WI38 (cell line): Measurements from ENCODE around the gene TSKS.
"Not testable (repeated sequence)": the region's sequence is repeated elsewhere in the genome, so short reads cannot be mapped to it uniquely, and the experiment has no call there.

Source experiments
- H3K4me3 ChIP-seq: 2 replicates; pipeline ENCODE4 v1.5.1; 2011; ENCODE audit warnings: low read depth, mild to moderate bottlenecking, control low read depth, low read length
- CTCF ChIP-seq: IDR thresholded peaks from 2 replicates; pipeline ENCODE4 v1.5.1; 2012; ENCODE audit warnings: low read depth, mild to moderate bottlenecking, control low read depth, low read length

The TSKS gene

DNA sequence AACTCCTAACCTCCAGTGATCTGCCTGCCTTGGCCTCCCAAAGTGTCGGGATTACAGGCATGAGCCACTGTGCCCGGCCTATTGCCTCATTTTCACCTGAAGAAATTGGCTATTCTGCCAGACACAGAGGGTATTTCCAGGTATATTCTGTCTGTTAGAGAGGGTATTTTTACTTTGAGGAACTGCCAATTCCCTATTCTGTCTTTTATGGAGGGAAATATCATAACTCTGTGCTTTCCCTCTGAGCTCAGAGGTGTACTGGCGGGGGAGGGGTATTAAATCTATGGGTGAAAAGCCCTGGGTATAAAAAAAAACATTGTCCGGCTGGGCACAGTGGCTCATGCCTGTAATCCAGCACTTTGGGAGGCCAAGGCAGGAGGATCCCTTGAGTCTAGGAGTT, 24.8 kb downstream of the TSKS start:
- H3K4me3 ChIP-seq: no peak overlapping the region
- no peak for TF ChIP-seq CTCF

DNA sequence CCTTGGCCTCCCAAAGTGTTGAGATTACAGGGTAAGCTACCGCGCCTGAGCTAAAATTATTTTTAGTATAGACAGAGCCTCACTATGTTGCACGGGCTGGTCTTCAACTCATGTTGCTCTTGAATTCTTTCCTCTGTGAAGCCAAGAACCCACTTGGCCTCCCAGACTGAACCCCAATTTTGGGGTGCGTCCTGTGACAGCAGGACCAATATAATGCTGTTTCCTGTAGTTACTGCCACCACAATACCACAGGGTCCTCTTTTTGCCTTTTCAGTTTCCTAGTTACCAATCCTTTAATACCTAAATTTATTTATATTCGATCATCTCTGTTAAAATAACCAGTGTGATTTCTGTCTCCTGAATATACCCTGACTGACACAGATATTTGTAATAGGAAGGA, 32.9 kb downstream of the TSKS start:
- TF ChIP-seq CTCF: no peak
- H3K4me3 ChIP-seq: no peak overlapping the region

GRCh38 chr19:49727217-49728030, 35.7 kb downstream of the TSKS start:
- no peak for TF ChIP-seq CTCF
- H3K4me3 ChIP-seq: no peak overlapping the region

- not testable (repeated sequence) for H3K4me3 ChIP-seq
Observed at GRCh38 chr19:49719420-49719819, 43.7 kb downstream of the TSKS start.

DNA sequence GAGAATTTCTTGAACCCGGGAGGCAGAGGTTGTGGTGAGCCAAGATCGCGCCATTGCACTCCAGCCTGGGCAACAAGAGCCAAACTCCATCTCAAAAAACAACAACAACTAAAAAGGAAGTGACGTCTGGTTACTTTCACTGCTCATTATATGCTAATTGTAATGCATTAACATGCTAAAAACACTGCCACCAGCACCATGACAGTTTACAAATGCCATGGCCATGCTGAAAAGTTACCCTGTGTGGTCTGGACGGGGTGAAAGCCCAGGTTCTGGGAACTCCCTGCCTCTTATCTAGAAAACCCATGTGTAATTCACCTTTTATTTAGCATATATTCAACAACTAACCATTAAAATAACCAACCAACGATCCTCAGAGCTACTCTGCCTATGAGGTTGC, 44.1 kb downstream of the TSKS start:
- TF ChIP-seq CTCF: no peak
- no peak overlapping the region for H3K4me3 ChIP-seq

- H3K4me3 ChIP-seq: no peak overlapping the region
- TF ChIP-seq CTCF: no peak
Observed at GRCh38 chr19:49718511-49718910, 44.6 kb downstream of the TSKS start.

DNA sequence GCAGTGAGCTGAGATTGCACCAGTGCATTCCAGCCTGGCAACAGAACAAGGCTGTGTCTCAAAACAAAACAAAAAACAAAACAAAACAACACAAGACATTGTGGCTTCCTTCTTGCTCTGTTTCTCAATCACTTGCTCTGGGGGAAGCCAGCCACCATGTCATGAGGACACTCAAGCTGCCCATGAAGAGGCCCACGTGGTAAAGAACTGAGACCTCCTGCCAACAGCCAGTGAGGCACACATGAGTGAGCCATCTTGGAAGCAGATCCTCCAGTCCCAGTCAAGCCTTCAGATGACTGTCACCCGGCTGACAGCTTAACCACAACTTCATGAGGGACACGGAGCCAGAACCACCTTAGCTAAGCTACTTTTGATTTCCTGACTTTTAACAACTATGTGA, 47.0 kb downstream of the TSKS start:
- H3K4me3 ChIP-seq: no peak overlapping the region
- TF ChIP-seq CTCF: no peak
